GM21576 (cell line): ENCODE measurements around the gene GNAQ.

Experiments
- ATAC-seq: cut with Tn5 transposase; IDR thresholded peaks from one replicate; pipeline ENCODE4 v1.9.1; 2021; ENCODE audit warnings: mild to moderate bottlenecking, moderate library complexity; ENCODE audit not compliant: unreplicated experiment

Gene GNAQ

GRCh38 chr9:77851882-77852595, 179.6 kb downstream of the GNAQ start:
- no peak for ATAC-seq

GRCh38 chr9:77848897-77849296, 182.7 kb downstream of the GNAQ start:
- no peak for ATAC-seq

- no peak for ATAC-seq
Observed at GRCh38 chr9:77848404-77848803, 183.2 kb downstream of the GNAQ start.

GRCh38 chr9:77847626-77848025, 184.0 kb downstream of the GNAQ start:
- ATAC-seq: no peak

GRCh38 chr9:77847059-77847499, 184.5 kb downstream of the GNAQ start:
- ATAC-seq: no peak

- no peak for ATAC-seq
Observed at GRCh38 chr9:77844415-77844814, 187.2 kb downstream of the GNAQ start.

GRCh38 chr9:77843871-77844155, 187.8 kb downstream of the GNAQ start:
- no peak for ATAC-seq

- no peak for ATAC-seq
Observed at GRCh38 chr9:77843076-77843870, 188.3 kb downstream of the GNAQ start.

- peak; percentile 75 for ATAC-seq
Observed at GRCh38 chr9:77841739-77842386, 189.7 kb downstream of the GNAQ start.

GRCh38 chr9:77839459-77840140, 192.0 kb downstream of the GNAQ start:
- no peak for ATAC-seq

- no peak for ATAC-seq
Observed at GRCh38 chr9:77838986-77839385, 192.6 kb downstream of the GNAQ start.

GRCh38 chr9:77834898-77835488, 196.6 kb downstream of the GNAQ start:
- ATAC-seq: no peak

GRCh38 chr9:77833561-77834429, 197.8 kb downstream of the GNAQ start:
- ATAC-seq: no peak

- ATAC-seq: no peak
Observed at GRCh38 chr9:77832639-77833038, 199.0 kb downstream of the GNAQ start.

- no peak for ATAC-seq
Observed at GRCh38 chr9:77831781-77832180, 199.8 kb downstream of the GNAQ start.

GRCh38 chr9:77830618-77831285, 200.9 kb downstream of the GNAQ start:
- ATAC-seq: no peak

GRCh38 chr9:77829420-77829819, 202.2 kb downstream of the GNAQ start:
- no peak for ATAC-seq

GRCh38 chr9:77827104-77827784, 204.4 kb downstream of the GNAQ start:
- peak; percentile 83 for ATAC-seq

- no peak for ATAC-seq
Observed at GRCh38 chr9:77826621-77827020, 205.0 kb downstream of the GNAQ start.
